DMS153 treated with DMSO at 0.1 percent for 48 hours (cell line): ENCODE measurements around the gene CCDC92.
A peak's percentile ranks its signal among the peaks of the same experiment; 100 is the strongest.

Experiments
- DNase-seq: peaks from one replicate; lab custom pipeline; 2025; ENCODE audit not compliant: unreplicated experiment; lab: John Stamatoyannopoulos, UW

CCDC92 gene

DNA sequence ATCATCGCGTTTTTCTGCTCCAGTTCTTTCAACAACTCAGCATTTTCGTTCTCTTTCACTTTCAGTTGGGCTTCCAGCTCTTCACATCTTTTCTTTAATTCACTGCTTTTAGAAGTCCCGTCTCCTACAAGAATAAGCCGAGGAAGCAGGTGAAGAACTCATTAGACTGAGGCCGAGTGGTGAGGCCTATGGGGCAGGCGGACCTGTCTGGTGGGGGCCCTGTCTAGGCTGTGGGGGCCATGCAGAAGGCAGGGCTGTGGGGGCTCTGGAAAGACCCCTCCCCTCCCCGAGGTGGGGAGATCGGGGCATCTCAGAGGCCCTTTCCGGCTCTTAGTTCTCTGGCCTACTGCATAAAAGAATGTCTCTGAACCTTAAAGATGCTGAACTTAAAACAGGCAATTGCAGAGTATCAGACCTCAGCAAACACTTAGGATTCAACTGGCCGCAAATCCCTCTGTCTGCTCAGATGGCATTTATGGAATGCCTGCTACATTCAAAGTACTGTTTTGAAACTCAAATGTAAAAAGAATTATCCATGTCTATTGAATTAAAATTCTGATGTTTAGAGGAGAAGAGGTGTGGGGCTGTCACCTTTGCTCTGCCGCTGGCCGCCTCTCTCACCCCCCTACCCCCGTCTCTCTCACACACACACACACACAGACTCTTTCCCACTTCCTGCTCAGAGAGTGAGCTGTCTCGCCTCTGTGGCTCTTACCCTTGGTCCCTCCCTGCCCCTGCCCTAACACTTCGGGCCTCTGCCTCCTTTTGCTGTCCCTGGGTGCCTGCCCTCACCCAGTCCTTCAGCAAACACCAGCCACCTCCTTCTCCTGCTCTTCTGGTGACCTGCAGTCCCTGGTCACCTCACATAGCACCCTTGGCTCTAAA, 34.7 kb downstream of the CCDC92 start:
- DNase-seq = no peak

DNA sequence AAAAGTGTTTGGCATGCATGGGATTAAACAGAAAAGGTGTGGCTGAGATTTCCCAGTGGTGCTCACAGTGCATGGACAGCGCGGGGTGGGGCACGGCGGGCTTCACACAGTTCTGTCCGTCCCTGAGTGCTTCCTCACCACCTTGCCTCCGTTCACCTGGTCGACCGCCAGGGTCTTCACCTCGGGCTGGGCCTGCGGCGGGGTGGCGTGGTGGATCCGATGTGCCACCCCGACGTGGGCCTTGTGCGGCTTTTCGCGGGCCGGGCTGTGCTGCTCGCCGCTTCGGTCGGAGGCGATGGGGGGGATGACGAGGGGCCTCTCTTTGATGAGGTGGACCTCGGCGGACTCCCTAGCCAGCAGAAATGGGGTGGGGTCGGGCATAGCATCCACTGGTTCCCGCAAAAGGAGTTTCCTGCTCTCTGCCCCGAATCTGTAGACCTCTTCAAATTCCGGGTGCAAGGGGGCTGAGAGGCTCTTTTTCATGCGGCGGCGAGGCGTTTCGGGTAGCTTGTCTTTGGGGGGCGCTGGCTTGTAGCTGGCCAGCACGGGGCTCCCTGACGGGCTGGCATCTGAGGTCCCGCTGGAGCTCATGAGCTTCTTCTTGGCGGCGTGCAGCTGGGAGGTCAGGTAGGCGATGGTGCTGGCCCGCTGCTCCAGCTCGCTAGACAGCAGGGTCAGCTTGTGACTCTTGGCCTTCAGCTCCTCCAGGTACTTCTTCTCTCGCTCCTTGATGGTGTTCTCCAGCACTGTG, 35.5 kb downstream of the CCDC92 start:
- no peak for DNase-seq

DNA sequence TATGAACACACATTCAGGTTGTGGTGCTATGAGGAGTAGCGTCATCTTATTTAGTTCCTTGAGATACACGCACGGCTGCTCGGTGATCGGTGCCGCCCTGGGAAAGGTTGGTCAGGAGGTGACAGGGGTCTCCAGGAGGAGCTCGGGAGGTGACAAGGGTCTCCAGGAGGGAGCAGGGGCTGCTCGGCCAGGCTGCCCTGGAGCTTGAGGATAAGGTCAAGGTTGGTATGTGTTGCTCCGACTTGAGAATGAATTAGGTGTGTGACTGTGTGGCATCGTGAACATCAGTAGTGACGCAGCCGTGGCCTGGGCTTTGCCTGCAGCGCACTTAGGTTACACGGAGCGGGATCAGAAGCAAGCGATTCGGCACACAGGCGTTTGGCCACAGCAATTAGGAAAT, 36.2 kb downstream of the CCDC92 start:
- no peak for DNase-seq

DNA sequence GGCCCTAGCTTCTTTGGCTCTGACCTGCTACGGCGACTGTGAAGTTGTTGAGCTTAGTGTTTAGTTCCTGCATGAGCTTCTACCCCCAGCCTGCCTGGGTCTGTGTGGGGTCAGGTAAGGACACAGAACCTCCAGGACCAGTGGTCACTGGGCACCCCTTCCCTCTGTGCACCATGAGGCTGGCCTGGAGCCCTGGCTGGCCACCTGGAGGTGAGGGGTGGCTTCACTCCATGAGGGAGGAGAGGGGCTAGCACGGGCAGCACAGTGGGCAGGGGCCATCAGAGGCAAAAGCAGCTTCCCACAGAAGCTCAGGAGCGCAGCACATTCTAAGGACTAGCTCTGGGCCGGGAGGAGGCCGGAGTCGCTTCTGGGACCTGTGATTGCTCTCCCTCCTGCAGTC, 36.7 kb downstream of the CCDC92 start:
- DNase-seq = no peak

DNA sequence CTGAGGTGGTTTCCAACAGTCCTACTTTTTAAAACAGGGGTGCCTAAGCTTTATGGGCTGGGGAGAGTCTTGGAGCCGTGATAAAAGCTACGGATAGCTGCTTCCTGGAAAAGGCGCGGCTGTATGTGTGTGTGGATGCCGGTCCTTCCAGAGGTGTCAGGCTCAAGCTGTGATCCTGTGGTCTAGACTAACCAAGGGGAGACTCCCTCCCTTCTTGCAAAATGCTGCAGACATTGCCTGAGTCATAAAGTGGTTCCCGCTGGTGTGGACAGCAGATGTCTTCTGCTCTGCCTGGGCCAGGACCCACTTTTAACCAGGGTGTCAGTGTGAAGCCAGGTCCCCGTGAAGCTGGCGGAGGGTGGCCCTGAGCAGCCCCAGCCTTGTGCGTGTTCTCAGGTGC, 37.8 kb downstream of the CCDC92 start:
- DNase-seq = no peak

DNA sequence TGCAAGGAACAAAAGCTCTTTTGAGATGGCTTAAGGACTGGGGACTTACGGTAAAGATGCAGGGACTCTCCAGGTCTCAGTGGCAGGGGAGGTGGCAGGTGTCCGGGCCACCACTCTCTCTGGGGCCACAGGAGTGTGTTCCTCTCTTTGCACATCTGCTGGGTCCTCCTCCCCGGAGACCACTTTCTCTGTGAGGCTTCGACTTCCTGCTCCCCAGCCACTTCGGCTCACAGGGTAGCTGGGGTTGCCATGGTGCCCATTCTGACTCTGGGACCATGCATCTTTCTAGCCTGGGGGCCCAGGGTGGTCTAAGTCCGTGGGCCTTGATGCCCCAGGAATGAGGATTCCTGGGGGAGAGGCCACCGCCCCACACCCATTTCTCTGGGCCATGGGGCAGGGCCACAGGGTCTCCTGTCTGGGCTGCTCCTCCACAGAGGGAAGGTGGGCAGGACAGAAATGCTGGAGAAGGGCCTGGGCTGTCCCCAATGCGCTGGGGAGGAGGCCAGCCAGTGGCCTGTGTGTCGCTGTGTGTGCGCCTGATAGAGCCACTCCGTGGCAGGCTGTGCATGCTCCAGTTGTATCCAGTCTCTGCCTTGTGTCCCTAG, 38.5 kb downstream of the CCDC92 start:
- no peak for DNase-seq

DNA sequence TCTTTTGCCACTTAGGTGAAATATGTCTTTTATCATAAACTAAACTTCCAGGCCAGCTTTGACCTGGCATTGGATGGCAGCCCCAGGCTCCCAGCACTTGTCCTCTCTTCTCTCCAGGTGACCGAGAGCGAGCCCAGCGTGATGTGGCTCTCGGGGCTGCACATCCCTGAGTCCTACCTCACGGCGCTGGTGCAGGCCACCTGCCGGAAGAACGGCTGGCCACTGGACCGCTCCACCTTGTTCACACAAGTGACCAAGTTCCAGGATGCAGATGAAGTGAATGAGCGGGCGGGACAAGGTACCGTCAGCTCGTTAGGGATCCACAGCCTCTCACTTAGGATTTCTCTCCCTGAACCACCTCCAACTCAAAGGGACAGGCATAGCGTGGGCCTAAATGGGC, 39.4 kb downstream of the CCDC92 start:
- DNase-seq = no peak

DNA sequence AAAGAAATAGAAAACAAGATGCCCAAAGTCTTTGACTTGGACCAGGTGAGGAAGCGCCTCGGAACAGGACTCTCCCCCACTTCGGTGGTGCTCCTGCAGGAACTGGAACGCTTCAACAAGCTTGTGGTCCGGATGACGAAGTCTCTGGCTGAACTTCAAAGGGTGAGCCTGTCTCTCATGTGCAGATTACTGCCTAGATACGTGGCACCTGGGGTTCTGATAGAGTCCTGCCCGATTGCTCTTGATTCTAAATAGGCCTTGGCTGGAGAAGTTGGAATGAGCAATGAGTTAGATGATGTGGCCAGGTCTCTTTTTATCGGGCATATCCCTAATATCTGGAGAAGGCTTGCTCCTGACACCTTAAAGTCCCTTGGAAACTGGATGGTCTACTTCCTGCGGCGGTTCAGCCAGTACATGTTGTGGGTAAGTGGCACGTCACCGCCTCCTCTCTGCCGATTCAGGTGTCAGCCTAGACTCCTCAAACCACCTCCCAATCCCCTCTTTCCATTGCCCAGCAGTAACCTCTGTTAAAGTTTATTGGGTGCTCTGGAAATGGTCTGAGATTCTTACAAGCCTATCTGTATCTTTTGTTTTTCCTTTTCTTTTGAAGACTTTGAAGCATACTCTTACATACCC, 40.8 kb downstream of the CCDC92 start:
- no peak for DNase-seq

DNA sequence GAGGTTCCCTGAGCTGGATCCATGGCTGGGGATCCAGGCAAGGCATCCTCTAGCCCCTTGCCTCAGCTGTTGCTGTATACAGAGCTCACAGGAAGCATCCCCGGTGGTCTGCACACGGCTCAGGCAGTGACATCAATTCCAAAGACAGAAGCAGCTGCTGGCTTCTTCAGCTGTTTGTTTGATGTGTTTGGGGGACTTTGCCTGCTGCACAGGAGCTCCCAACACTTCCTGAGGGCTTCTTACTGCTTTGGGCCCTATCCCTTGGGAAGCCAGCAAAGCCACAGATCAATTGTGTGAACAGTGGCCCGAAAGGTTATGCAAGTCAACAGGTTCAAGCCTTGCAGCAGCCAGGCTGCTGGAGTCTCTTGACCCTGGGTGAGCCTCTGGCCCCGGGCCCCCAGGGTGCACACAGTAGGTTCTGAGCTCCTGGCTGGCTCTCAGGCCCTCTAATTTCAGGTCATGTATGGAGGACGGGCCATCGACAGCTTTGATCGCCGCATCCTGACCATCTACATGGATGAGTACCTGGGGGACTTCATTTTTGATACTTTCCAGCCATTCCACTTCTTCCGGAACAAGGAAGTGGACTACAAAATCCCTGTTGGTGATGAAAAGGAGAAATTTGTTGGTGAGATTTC, 42.6 kb downstream of the CCDC92 start:
- DNase-seq = no peak

DNA sequence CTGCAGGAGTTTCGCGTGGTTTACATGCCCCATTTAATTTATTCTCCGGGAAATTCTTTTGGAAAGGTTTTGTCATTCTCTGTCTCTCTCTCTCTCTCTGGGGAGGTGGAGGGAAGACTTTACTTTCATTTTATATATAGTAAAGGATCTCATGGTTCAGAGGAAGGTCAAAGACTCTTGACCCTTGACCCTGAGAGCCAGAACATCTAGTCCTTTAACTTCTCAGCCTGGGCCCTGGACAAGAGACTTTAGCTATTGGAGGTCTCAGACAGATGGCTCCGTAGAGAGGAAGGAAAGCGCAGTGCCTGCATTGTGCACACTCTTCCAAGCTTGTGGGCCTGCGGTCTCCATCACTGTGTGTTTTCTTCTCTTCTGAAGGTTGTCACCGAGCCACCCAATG, 43.7 kb downstream of the CCDC92 start:
- DNase-seq = no peak

DNA sequence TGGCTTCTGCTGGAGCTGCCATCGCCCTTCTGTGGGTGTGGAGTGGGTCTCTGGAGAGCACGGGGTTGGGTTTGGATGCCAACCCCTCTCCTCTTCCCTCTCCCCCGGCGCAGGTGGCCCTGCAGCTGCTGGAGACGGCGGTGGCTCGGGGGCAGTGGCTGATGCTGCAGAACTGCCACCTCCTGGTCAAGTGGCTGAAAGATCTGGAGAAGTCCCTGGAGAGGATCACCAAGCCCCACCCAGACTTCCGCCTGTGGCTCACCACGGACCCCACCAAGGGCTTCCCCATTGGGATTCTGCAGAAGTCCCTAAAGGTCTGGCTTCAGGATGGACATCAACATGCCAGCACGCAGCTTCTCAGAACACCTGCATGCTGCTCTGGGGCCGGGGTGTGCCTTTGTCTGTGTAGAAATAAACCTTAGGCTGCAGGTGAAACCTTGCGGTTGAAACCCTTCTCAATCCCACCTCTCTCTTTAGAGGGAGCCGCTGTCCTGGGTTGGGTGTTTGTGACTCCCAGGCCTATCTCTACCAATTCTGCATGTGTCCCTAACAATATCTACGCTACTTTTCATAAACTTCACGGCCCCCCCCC, 44.3 kb downstream of the CCDC92 start:
- peak; percentile 15 for DNase-seq

DNA sequence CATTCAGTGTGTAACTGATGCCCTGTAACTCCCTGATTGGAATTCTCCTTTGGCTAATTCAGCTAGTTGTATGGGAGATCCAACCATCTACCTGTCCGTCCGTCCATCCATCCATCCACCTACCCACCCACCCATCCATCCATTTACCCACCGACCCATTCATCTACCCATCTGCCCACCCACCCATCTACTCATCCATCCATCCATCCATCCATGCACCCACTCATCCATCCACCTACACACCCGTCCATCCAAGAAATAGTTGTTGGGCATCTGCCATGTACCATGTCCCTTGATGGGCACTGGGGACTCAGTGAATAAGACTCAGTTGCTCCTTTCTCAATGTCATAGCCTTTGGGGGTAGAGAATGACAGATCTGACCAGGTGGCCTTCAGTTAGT, 48.1 kb downstream of the CCDC92 start:
- no peak for DNase-seq

DNA sequence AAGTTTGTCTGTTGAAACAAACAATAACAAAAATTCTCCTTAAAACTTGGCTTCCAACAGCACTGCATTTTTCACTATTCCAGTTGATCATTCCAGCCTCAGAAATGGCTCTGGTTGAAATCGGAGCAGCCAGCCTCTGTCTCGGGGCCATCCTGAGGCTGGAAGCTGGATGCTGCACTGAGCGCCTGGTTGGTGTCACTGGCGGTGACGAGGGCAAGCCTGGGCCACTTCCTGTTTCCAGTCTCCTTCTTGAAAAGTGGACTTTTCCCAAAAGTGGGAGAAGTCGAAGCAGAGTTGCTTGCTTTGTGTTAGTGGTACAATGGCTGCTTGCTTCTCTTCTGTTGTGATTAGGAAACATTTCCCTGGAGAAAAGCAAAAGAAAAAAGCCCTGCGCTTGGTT, 48.7 kb downstream of the CCDC92 start:
- DNase-seq = no peak

DNA sequence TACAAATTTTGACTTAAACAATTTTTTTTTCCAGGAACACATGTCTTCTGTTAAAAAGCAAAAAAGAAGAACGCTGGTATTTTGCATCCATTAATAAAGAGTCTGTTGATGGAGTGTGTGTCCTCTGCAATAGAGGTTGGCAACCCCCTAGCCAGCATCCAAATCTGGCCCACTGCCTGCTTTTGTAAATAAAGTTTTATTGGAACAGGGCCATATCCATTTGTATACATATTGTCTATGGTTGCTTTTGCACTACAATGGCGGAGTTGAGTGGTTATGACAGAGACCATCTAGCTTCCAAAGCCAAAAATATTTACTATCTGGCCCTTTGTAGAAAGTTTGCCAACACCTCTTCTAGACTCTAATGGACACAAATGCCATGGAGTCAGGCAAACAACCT, 49.6 kb downstream of the CCDC92 start:
- DNase-seq = no peak

DNA sequence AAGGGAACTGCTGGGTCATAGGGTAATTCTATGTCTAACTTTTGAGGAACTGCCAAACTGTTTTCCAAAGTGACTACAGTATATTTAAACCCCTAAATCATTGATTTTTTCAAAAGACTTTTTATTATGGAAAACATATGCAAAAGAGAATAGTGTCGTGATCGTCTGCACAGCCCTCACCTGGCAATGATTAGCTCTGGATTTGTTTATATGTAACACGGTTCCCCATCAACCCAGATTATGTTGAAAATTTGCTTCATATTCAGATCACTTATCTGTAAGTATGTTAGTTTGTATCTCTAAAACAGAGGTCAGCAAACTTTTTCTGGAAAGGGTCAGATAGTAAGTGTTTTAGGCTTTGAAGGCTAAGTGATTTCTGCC, 52.7 kb downstream of the CCDC92 start:
- no peak for DNase-seq

DNA sequence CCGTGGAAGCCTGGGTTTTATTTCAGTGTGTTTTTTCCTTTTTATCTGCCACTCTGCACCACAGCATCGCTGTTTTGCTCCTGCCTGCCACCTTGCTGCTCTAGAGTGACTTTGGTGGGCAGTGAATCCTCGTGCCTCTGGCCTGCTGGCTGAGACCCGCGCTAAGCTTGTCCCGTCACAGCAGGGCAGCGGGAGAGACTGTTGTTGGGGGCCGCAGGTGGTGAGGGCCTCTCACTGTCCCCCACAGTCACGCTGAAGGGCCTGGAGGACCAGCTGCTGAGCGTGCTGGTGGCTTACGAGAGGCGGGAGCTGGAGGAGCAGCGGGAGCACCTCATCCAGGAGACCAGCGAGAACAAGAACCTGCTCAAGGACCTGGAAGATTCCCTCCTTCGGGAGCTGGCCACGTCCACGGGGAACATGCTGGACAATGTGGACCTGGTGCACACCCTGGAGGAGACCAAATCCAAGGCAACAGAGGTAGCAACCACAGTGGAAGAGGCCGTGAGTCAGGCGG, 55.2 kb downstream of the CCDC92 start:
- DNase-seq = no peak

DNA sequence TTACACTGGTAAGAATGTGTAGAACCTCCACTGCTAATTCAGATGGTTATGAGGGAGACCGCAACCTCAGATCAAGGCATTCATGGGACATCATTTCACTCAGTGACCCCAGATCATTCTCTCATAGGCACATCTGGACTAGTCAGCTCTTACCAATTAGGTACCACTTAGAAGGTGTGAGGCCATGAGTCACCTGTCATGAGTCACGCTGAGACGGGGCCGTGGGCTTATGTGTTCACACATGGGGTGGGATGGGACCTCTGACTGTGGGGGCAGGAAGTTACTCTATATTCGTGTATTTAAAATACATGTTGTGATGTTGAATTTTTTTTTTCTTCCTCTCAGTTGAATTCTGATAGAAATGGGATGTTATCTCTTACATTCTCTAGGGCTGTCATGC, 55.9 kb downstream of the CCDC92 start:
- DNase-seq = no peak

DNA sequence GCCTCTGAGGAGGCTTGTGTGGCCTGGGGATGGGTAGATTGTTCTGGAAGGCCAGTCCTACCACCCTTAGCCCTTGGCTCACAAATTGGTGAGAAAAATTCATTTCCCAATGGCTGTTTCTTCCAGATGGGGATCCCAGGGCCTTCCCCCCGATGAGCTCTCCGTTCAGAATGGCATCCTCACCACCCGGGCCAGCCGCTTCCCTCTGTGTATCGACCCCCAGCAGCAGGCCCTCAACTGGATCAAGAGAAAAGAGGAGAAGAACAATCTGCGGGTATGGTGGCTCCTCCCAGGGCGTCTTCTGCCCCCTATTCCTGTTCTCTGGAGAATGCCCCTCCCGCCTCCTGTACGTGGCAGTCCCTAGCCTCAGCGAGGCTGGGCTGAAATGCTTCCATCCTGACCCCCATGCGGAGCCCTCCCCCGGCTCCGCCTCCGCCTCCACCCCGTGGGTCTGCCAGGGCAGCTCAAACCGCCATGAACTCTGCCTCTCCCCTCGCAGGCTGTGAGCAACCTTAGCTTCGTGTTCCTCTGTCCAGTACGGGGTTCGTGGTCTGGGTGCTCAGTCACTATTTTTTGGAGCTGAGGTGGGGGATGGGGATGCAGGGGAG, 57.8 kb downstream of the CCDC92 start:
- no peak for DNase-seq

DNA sequence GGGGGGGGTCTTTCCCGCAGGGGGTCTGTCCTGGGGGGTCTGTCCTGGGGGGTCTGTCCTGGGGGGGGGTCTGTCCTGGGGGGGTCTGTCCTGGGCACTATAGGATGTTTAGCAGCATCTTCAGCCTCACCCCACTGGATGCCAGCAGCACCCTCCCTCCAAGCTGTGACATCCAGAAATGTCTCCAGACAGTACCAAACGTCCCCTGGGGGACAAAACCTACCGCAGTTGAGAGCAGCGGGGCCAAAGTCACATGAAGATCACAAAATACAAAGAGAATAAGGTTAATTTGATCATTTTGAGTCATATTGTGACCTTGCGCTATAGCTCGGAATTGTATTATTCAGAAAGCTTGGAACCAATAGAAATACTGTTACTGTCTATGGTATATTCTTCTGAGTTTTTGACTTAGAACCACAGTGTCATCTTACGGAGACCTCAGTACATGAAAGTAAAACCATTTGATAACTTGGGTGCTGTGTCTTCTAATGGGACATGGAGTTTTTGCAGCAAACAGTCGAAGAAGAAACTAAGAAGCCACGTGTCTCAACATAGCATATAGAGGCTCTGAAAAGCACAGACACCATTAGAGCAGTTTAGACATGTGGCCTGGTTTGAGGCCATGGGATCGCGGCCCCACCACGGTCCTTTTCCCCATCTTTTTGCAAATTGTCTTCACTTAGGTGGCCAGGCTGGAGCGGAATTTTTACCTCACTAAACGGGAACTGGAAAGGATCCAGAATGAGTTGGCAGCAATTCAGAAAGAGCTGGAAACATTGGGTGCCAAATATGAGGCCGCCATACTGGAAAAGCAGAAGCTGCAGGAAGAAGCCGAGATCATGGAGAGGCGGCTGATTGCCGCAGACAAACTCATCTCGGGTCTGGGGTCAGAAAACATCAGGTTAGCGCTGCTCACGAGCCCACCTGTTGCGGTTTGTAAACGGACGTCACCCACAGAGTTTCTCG, 59.9 kb downstream of the CCDC92 start:
- DNase-seq = no peak
